CMK (cell line): Measurements from ENCODE around the gene BSN.

Experiments used
- DNase-seq: peaks from one replicate; pipeline ENCODE4 v3.0.0-alpha.2; 2010; ENCODE audit warnings: low read depth

The BSN gene

DNA sequence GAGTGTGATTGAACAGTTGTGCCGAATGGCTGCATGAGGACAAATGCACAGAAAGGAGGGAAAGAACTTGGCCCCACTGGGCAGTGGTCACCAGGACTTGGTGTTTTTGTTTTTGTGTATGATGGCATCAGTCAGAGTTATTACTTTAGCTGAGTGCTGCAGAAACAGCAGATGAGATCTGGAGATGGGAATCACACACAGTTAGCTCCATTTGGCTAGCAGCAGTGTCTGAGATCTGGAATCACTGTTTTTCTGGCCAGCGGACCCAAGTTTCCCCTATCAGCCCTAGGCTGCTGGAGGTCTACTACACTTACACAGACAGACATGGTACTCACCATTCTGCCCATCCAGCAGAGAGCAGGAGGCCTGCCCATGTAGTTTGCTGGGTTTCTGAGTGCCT, 74.0 kb downstream of the BSN start:
- no peak for DNase-seq

DNA sequence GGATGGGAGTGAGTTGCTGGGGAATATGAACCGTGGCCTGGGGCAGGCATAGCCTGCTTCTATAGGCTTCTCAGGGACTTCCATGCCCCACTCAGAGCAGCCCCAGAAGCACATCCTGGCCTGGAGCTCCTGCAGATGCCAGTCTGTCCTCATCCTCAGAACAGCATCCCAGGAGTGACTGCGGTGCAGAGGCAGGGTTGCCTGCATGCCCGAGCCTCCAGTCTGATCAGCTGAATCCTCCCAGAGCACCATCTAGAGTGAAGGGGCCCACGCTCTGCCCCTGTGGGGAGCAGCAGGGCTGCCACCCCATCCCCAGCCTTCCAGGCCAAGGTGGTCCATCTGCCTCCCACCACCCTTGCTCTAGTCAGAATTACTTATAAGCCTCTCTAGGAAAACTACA, 75.2 kb downstream of the BSN start:
- DNase-seq: no peak

DNA sequence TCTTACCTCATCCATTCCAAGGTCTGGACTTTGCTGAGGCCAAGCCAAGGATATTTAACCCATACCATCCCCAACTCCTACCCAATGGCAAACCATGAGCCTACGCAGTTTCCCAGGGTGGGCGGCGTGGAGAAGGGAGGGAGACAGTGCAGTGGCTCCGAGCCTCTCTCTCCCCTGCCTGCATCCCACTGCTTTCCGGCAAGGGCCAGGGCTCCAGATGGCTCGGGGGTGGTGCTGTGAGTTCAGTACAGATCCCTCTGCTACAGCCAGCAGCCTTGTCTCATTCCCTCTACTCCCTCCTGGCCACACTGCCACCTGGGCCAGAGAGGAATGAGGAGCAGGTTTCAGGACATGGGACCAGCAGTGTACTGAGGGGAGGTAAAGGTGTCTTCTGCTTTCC, 75.6 kb downstream of the BSN start:
- DNase-seq: no peak

DNA sequence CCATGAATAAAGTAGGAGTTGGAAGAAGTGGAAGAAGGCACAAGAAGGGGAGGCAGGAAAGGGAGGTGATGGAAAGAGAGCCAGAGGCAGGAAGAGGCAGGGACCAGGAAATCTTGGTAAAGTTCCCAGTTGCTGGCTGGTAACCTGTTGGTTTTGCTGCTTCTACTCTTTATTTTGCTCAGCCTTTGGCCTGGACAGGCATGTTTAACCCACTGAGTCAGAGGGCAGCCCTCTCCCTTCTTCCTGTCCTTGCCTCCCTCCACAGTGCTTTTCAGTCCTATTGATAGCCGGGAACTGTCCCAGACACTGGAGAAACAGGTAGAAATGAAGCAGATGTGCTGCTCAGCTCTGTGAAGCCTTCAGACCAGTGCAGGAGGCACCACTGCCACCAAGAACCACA, 76.5 kb downstream of the BSN start:
- no peak for DNase-seq

DNA sequence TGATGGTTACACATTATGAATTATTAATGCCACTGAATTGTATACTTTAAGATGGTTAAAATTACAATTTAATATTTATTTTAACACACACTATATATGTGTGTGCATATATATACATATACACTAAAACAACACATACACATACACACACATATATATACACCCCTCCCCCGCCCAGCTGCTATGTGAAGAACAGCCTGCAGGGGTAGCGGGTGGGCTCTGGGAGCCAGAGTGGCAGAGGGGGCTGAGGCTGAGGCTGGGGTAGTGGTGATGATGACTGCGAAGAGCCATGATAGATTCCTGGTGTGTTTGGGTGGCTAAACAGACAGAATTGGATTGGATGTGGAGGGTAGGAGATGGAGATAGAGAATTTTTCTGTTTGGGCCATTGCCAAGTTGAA, 80.5 kb downstream of the BSN start:
- DNase-seq: no peak

DNA sequence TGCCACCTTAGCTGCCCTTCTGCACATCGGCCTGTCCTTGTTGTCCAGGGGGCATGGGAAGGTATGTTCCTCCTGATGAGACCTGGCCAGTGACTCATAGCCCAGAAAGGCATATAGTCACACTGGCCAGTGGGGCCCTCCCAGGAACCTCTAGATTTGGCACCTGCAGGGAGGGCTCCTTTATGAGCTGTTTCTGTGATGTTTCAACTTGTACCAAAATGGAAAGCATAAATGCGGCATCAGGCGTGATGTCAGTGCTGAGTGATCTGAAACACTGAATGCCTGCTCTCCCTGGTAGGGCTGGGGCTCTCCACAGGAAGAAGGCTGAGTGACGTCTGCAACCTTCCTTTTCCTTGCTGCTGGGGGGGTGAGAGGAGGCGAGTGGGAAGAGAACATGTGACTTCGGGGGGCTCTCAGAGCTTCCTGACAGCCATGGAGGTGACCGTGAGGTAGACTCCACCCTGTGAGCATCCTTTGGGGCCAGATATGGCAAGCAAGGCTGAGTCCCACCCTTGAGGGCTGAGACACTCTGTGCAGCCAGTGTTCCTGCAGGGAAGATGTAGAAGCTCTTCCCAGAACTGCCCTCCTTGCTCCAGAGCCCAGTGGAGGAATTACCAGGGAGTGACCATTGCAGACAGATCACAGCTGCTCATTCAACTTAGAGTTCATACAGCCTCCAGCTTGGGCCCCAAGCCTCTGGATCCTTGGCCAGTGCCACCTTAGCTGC, 82.8 kb downstream of the BSN start:
- no peak for DNase-seq

DNA sequence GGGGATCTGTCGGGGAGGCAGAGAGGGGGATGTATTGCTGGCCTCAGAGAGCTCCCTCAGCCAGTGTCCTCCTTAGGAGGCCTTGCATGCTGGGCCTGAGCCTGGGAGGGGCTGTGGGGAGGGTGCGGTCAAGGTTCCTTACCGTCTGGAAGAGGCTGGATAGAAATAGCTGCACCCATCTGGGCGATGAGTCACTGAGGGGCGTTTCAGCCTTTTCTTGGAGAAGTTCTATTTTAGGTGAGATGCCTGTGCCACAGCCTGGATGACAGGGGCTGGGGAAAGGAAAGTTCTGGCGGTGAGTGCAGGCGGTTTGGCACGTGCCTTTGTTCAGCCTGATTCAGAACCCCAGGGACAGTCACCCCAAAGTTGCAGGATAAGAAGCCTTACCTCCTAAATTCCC, 84.2 kb downstream of the BSN start:
- no peak for DNase-seq

DNA sequence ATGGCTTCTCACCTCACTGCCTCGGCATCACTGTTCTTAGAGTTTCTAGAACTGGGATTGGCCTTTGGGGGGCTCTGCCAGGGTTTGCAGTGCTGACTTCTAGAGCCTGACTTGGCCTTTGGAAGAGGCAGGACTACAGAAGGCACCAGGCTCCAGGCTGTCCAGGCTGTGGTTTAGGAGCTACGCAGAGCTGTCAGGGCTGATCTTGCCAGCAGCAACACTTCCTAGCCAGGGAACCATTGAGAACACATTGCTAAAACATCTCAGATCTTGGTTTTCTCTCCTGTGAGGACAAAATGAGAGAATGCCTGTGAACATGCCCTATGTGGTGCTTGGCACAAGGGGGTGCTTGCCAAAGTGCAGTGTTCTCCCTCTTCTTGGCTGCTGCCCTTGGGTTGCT, 85.3 kb downstream of the BSN start:
- no peak for DNase-seq

DNA sequence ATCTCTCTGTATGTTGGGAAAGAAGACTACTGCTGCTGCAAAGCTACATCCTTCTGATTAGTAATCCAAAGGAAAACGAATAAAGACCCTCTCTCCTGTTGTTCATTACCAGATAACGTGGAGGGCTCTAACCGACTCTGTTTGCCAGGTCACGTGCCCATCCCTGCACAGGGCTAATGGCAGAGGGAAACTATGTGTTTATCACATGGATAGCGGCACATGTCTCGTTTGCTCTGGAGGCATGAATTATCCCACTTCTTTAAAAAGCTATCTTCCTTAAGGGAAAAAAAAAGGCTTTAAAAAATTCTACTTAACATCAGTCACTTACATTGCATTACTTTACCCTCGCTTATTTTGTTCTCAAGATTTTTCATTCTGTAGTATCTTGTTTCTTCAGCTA, 87.0 kb downstream of the BSN start:
- DNase-seq: no peak

DNA sequence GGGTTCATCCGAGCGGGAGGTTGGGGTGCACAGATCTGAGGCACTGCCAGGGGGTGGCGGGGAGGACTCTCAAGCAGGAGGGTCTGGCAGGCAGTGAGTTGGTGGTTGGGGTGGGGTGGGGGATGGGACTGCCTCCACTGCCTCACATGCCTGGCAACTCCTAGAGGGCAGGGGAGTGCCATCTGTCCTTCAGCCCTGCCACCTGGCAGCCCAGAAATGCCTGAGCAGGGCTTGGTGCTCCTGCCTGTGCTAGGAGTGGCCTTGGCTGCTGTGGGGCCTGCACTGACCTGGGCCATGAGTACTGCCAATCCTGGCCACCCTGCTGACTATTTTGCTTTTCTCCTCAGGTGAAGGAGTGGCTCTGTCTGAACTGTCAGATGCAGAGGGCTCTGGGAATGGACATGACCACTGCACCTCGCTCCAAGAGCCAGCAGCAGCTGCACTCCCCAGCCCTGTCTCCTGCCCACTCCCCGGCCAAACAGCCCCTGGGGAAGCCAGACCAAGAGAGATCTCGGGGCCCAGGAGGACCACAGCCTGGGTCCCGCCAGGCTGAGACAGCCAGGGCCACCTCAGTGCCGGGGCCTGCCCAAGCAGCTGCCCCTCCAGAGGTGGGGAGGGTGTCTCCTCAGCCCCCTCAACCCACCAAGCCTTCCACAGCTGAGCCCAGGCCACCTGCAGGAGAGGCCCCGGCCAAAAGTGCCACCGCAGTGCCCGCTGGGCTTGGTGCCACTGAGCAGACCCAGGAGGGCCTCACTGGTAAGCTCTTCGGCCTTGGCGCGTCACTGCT, 87.8 kb downstream of the BSN start:
- no peak for DNase-seq

DNA sequence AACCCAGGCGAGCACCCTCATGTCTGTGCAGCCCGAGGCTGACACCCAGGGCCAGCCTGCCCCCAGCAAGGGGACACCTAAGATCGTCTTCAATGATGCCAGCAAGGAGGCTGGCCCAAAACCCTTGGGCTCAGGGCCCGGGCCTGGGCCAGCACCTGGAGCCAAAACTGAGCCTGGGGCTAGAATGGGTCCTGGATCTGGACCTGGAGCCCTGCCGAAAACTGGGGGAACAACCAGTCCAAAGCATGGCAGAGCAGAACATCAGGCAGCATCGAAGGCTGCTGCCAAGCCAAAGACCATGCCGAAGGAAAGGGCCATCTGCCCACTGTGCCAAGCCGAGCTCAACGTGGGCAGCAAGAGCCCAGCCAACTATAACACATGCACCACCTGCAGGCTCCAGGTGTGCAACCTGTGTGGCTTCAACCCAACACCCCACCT, 88.5 kb downstream of the BSN start:
- no peak for DNase-seq

DNA sequence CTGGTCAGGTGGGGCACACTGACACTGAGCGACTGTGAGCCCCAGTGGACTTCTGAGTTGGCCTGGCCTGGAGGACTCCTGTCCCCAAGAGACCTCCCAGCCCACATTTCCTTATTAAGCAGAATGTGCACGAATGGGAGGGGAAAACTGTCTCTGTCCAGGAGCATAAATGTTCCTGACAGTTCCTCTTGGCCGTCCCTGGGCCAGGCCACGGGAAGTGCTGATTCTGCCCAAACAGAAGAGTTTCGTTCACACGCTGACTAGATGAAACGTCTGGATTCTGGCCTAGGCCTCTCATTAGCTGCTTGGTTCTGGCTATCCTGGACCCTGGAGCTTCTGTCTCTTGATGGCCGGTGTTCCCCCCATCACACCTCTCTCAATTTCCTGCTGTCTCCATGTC, 90.4 kb downstream of the BSN start:
- DNase-seq: no peak

DNA sequence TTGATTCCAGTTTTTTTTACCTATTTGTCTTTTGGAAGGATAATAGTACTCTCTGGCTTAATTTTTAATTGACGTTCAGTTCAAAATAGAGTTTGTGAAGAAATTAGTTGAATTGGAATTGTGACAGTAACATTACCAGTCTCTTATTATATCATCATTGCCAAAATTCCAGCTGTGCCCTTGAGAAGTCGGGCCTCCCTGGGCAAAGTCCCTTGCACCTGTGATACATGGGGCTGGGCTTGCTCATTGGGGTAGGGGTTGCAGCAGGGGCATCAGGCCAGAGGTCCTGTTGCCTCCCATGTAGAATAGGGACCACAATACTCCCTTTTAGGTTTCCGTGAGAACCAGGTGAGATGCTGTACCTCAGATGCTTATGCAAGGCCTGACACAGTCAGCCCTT, 92.0 kb downstream of the BSN start:
- DNase-seq: no peak

DNA sequence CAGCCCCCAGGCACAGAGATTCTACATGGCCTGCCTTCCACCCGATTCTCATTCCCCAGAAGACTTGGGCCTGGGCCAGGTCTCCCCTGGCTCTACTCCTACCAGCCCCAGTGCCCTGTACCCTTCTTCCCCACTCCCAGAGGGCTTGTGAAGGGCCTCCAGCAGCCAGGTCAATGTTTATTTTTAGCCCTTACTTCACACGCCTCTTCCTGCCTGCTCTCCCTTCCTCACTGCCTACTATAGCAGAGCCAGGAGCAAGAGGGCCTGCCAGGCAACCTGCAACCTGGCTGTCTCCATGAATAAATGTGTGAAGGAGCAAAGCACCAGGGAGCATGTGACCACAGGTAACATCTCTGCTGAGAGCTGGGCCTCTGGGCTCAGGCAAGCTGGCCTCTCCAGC, 93.5 kb downstream of the BSN start:
- DNase-seq: no peak

DNA sequence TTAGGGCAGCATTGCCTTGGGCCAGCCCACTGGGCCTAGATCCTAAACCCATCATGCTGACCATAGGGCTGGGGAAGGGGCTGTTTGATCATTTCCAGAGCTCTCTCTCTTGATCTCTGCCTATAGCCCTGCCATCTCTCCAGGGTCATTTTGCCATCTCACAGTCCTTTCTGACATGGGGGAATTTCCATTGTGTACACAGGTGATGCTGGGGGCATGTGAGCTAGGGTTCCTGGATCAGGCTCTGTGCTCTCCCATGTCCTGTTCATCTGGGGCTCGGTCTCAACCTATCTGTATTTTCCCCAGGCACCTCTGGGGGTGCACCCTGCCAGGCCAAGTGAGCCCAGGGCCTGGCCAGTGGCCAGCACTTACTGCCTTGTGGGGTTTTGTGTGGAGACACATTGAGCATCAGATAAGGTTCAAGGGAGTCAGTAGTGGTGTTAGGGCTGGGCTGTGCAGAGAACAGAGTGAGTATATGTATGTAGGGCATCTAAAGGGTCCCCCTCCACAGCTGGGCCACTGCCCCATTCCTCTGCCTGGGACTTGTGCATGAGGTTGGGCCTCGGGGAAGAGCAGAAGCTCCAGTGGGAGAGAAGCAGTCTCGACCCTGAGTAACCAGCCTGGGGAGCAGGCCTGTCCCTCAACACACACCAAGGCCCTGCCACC, 94.2 kb downstream of the BSN start:
- DNase-seq: no peak

DNA sequence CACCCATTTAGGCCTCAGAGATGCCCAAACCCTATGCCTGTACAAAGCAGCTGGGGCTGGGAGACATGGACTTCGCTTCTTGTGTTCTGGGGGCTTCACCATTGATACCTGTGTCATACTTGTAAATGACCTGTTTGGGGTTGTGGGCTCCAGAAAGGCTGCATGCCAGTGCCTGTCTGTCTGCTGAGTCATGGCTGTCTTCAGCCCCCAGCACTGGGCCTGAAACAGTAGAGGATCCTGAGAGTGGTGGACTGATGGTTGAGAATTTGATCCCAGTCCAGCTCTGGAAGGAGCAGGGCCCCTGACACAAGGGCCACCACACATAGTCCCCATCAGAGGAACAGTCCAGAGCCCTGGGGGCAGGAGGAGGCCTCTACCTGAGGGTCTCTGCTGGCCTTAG, 95.3 kb downstream of the BSN start:
- no peak for DNase-seq

DNA sequence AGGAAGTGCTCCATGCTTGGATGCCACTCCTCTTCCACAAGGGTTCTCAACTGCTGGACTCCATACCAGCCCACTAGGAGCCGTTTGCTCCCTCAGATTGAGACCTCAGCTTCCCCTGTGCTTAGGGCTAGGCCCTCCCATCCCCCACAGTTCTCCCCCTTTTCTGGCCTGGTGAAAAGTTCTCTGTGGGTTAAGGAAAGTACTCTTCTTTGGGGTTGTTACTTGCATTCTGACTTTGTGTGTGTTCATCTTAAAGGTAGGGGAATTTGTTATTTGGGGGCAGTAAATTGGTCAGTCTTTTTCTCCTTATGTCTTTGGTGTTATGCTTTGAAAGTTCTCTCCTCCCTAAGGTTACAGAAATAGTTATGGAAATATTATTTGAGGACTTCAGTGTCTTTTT, 95.9 kb downstream of the BSN start:
- no peak for DNase-seq

DNA sequence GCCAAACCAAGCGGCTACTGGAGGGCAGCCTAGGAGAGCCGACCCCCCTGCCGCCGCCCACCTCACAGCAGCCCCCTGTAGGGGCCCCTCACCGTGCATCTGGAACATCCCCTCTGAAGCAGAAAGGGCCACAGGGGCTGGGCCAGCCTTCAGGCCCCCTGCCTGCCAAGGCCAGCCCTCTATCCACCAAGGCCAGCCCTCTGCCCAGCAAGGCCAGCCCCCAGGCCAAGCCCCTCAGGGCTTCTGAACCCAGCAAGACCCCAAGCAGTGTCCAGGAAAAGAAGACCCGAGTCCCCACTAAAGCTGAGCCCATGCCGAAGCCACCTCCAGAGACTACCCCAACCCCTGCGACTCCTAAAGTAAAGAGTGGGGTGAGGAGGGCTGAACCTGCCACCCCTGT, 96.4 kb downstream of the BSN start:
- DNase-seq: no peak

DNA sequence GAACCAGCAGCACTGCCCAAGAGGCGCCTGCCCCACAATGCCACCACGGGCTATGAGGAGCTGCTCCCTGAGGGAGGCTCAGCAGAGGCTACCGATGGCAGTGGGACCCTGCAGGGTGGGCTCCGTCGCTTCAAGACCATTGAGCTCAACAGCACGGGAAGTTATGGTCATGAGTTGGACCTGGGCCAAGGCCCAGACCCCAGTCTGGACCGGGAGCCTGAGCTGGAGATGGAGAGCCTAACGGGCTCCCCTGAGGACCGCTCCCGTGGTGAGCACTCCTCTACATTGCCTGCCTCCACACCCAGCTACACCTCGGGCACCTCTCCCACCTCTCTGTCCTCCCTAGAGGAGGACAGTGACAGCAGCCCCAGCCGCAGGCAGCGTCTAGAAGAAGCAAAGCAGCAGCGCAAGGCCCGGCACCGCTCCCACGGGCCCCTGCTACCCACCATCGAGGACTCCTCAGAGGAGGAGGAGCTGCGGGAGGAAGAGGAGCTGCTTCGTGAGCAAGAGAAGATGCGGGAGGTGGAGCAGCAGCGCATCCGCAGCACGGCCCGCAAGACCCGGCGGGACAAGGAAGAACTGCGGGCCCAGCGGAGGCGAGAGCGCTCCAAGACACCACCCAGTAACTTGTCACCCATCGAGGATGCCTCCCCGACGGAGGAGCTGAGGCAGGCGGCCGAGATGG, 98.1 kb downstream of the BSN start:
- DNase-seq: no peak

DNA sequence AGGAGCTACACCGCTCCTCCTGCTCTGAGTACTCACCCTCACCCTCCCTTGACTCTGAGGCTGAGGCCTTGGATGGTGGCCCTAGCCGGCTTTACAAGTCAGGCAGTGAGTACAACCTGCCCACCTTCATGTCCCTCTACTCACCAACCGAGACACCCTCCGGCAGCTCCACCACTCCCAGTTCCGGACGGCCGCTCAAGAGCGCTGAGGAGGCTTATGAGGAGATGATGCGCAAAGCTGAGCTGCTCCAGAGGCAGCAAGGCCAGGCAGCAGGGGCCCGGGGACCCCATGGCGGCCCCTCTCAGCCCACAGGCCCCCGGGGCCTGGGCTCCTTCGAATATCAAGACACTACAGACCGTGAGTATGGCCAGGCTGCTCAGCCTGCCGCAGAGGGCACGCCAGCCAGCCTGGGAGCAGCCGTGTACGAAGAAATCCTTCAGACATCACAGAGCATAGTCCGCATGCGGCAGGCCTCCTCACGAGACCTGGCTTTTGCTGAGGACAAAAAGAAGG, 98.7 kb downstream of the BSN start:
- DNase-seq: no peak

DNA sequence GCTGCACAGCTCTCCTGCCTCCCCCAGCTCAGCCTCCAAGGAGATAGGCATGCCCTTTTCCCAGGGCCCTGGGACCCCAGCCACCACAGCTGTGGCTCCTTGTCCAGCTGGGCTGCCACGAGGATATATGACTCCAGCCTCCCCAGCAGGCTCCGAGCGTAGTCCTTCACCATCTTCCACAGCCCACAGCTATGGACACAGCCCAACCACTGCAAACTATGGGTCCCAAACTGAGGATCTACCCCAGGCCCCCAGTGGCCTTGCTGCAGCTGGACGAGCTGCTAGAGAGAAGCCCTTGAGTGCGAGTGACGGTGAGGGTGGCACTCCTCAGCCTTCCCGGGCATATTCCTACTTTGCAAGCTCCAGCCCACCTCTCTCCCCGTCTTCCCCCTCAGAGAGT, 99.3 kb downstream of the BSN start:
- DNase-seq: no peak

DNA sequence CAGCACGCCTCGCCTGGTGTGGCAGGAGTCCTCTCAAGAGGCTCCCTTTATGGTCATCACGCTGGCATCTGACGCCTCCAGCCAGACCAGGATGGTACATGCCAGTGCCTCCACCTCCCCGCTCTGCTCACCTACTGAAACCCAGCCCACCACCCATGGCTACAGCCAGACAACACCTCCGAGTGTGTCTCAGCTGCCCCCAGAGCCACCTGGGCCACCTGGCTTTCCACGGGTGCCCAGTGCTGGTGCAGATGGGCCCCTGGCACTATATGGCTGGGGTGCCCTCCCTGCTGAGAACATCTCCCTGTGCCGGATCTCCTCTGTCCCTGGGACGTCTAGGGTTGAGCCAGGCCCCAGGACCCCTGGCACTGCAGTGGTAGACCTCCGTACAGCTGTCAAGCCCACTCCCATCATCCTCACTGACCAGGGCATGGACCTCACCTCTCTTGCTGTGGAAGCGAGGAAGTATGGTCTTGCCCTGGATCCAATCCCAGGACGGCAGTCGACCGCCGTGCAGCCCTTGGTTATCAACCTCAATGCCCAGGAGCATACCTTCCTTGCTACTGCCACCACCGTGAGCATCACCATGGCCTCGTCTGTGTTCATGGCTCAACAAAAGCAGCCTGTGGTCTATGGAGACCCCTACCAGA, 100.0 kb downstream of the BSN start:
- no peak for DNase-seq
